ENCODE results near the gene DNAJC30. TPM values are rescaled to one million over a fixed set of nuclear protein-coding genes. Genes with fewer than 3 reads are reported as not detected.

DNAJC30 gene
- total RNA-seq, 4 donors from 2014 or later, result 2.6 to 7.3 (median 3.4) TPM

DNA sequence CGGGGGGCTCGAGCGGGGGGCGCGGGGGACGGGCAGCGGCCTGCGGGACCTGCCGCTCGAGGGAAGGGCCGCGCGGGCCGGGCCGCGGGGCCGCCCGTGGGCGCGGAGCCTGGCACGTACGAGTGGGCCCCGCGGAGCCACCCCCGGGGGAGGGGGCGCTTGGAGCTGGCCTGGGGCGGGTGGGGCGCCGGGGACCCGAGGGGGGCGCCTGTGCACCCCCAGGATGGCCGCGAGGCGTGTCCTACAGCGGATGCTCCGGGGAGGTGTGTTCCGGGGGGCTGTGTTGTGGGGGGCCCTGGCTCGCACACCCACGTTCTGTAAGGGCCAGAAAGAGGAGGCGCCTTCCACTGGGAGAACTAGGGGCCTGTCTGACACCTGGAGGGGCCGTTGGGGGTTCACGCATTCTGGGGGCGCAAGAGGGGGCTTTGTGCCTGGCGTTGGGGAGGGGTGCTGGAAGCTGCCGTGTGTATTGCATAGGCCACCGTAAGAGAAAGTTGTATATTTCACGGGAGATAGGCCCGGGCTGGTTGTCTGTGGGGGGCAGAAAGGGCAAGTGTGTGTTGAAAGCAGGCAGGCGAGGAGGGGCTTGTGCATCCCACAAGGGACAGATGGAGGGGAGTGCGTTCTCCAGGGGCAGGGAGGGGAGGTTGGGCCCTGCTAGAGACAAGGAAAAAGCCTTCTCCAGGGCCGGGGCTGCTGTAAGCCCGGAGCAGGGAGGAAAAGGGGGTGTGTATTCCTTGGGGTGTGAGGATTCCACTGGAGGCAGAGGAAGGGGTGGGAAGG is 15.0 kb downstream of the DNAJC30 start:
- TF ChIP-seq, protein P1, sequence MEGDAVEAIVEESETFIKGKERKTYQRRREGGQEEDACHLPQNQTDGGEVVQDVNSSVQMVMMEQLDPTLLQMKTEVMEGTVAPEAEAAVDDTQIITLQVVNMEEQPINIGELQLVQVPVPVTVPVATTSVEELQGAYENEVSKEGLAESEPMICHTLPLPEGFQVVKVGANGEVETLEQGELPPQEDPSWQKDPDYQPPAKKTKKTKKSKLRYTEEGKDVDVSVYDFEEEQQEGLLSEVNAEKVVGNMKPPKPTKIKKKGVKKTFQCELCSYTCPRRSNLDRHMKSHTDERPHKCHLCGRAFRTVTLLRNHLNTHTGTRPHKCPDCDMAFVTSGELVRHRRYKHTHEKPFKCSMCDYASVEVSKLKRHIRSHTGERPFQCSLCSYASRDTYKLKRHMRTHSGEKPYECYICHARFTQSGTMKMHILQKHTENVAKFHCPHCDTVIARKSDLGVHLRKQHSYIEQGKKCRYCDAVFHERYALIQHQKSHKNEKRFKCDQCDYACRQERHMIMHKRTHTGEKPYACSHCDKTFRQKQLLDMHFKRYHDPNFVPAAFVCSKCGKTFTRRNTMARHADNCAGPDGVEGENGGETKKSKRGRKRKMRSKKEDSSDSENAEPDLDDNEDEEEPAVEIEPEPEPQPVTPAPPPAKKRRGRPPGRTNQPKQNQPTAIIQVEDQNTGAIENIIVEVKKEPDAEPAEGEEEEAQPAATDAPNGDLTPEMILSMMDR (IDR thresholded peaks at IDR 0.05; ENCODE audit: low read depth), result no peak

DNA sequence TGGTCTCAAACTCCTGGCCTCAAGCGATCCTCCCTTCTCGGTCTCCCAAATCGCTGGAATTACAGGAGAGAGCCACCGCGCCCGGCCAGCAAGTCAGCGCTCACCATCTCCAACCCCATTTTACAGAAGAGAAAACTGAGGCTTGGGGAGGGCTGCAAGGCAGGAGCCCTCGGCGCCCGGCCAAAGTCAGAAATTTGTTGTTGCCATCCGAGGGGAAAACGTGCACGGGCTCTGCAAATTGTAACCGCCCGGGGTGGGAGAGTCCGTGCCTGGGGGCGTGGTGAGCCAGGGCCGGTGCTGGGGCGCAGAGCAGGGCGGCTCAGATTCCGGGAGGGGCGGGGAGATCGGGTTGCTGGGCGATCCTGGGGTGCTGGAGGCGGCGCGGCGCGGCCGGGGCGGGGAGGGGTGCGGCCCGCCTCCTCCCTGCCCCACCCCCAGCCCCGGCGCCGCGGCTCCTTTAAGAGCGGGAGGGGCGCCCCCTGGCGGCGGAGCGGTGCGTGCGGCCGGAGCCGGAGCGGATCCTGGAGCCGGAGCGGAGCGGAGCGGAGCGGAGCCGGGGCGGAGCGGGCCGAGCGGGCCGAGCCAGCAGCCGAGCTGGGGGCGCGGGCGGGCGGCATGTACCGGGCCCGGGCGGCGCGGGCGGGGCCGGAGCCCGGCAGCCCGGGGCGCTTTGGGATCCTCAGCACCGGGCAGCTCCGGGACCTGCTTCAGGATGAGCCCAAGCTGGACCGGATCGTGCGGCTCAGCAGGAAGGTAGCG is 15.7 kb downstream of the DNAJC30 start, which contains the start of gene VPS37D:
TSS of gene VPS37D (plus strand) at position 488 of the 759 bp plus-strand sequence. CDS start at position 616, 128 bp downstream.
- TF ChIP-seq, protein P1 (IDR thresholded peaks at IDR 0.05; ENCODE audit: low read depth), result no peak

DNA sequence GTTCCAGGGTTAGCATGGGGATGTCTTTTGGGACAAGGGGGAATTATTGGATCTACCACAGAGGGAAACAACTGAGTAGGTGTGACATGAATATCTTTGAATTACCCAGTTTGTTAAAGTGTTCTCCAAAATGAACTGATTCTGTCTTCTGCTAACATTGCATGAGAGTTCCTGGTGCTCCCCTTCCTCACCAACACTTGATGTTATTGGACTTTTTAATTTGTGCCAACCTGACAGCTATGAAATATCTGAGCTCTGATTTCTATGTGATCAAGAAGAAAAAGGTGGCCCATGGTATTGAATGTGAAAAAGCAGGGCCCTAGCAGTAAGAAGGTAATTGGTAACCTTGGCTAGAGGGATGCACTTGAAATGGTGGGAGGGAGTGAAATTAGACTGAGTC is 20.2 kb downstream of the DNAJC30 start:
- TF ChIP-seq, protein P1 (IDR thresholded peaks at IDR 0.05; ENCODE audit: low read depth), result no peak

DNA sequence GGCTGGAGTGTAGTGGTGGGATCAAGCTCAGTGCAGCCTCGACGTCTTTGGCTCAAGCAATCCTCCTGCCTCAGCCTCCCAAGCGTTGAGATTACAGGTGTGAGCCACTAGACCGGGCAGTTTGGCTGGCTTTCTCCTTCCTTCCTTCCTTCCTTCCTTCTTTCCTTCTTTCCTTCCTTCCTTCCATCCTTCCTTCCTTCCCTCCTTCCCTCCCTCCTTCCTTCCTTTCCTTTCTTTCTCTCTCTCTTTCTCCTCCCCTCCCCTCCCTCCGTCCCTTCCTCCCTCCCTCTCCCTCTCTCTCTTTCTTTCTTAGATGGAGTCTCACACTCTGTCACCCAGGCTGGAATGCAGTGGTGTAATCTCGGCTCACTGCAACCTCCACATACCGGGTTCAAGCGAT is 23.3 kb downstream of the DNAJC30 start:
- TF ChIP-seq, protein P1 (IDR thresholded peaks at IDR 0.05; ENCODE audit: low read depth), result no peak

DNA sequence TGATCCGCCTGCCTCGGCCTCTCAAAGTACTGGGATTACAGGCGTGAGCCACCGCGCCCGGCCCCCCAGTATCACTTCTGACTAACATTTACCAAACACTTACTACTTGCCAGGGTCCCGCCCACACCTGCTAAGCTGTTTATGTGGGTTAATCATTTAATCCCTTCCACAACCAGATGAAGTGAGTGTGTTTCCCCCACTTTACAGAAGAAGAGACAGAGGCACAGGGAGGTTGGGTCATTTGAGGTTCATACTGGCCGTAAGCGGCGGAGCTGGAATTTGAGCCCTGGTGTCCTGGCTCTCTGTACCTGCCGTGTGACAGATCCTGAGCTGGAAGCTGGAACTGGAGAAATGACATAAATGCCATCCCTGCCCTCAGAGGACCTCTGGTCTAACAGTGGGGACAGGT is 30.7 kb downstream of the DNAJC30 start:
- TF ChIP-seq, protein P1 (IDR thresholded peaks at IDR 0.05; ENCODE audit: low read depth), result no peak

DNA sequence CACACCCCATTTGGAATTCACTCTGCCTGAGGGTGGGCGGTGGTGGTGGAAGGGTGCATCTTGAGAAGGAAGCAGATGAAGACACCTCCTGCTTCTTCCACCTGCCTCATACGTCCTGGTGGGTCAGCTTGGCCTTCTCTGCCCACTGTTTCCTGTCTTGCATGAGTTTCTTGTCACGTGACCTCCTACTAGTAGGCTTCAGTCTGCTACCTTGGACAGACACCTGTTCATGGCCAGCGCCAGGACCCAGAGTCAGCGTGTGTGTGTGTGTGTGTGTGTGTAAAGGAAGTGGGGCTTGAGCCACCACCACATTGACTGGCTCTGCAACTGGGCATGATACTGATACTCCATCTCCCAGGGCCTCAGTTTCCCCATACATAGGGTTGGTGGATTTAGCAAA is 32.7 kb downstream of the DNAJC30 start:
- TF ChIP-seq, protein P1 (IDR thresholded peaks at IDR 0.05; ENCODE audit: low read depth), result no peak

DNA sequence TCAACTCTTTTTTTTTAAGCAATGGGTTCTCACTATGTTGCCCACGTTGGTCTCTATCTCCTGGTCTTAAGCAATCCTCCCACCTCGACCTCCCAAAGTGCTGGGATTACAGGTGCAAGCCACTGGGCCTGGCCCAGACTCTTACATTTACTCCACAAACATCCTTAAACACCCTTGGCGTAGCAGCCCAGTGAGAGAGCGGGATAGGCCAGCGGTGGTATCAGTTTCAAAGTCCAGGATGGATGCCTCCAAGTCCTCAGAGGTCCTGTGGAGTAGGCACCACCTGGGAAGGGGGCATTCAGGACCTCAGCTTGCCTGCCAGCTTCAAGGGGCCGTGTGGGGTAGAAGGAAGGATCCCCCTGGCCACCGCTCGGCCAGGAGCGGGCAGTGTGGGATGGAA is 33.7 kb downstream of the DNAJC30 start:
- TF ChIP-seq, protein P1 (IDR thresholded peaks at IDR 0.05; ENCODE audit: low read depth), result no peak

Measured in subcutaneous adipose tissue (tissue), 4 donors.